ENCODE results near the gene PRKG1.

DNA sequence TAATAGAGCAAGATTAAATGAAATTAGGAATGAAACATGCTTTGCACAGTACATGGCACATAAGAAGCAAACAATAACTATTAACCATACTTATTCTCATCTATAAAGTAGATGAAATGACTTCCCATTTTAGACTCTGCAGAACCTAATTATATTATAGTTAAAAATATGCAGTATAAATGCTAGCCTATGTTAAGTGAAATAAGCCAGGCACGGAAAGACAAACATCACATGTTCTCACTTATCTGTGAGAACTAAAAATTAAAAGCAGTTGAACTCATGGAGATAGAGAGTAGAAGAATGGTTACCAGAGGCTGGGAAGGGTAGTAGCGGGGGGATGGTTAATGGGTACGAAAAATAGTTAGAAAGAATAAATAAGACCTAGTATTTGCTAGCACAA, 247.0 kb downstream of the PRKG1 start:
- no peak for TF ChIP-seq EP300 (IDR thresholded peaks at IDR 0.05)
- TF ChIP-seq, protein P1, sequence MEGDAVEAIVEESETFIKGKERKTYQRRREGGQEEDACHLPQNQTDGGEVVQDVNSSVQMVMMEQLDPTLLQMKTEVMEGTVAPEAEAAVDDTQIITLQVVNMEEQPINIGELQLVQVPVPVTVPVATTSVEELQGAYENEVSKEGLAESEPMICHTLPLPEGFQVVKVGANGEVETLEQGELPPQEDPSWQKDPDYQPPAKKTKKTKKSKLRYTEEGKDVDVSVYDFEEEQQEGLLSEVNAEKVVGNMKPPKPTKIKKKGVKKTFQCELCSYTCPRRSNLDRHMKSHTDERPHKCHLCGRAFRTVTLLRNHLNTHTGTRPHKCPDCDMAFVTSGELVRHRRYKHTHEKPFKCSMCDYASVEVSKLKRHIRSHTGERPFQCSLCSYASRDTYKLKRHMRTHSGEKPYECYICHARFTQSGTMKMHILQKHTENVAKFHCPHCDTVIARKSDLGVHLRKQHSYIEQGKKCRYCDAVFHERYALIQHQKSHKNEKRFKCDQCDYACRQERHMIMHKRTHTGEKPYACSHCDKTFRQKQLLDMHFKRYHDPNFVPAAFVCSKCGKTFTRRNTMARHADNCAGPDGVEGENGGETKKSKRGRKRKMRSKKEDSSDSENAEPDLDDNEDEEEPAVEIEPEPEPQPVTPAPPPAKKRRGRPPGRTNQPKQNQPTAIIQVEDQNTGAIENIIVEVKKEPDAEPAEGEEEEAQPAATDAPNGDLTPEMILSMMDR (IDR thresholded peaks at IDR 0.05), result no peak
- no peak for TF ChIP-seq POLR2A (IDR thresholded peaks at IDR 0.05; ENCODE audit: low read depth)
- TF ChIP-seq POLR2AphosphoS5 (IDR thresholded peaks at IDR 0.05), result no peak

All from esophagus muscularis mucosa (tissue), 4 donors.